ENCODE results near the gene GUCY1A1. TPM values are rescaled to one million over a fixed set of nuclear protein-coding genes. Genes with fewer than 3 reads are reported as not detected.

GUCY1A1 gene, protein sequence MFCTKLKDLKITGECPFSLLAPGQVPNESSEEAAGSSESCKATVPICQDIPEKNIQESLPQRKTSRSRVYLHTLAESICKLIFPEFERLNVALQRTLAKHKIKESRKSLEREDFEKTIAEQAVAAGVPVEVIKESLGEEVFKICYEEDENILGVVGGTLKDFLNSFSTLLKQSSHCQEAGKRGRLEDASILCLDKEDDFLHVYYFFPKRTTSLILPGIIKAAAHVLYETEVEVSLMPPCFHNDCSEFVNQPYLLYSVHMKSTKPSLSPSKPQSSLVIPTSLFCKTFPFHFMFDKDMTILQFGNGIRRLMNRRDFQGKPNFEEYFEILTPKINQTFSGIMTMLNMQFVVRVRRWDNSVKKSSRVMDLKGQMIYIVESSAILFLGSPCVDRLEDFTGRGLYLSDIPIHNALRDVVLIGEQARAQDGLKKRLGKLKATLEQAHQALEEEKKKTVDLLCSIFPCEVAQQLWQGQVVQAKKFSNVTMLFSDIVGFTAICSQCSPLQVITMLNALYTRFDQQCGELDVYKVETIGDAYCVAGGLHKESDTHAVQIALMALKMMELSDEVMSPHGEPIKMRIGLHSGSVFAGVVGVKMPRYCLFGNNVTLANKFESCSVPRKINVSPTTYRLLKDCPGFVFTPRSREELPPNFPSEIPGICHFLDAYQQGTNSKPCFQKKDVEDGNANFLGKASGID
- total RNA-seq, result 0.27 and 0.56 TPM in 2 replicates

GRCh38 chr4:155666344-155667221, at the start of gene GUCY1A1:
TSS of gene GUCY1A1 (plus strand) at chr4:155666848. CDS start at chr4:155696868, 30,020 bp downstream.

GRCh38 chr4:155758481-155759371, 92.1 kb downstream of the GUCY1A1 start, which contains the start of gene GUCY1B1:
TSS of gene GUCY1B1 (plus strand) at chr4:155759021. CDS start at chr4:155759141, 120 bp downstream.

Other genes starting within 250 kb of the GUCY1A1 start
- 0.81 and 2.2 TPM in 2 replicates for gene GUCY1B1, start 92.2 kb downstream of the GUCY1A1 start, total RNA-seq
- gene ASIC5, start 199.4 kb downstream of the GUCY1A1 start, total RNA-seq, result not detected in 2 replicates
- not detected in 2 replicates for gene TDO2, start 236.8 kb downstream of the GUCY1A1 start, total RNA-seq

Measured in endothelial cell of coronary artery (primary cell).